Inferior parietal cortex (tissue), 1 donor: Measurements from ENCODE around the gene ACACA.
A peak's percentile ranks its signal among the peaks of the same experiment; 100 is the strongest.

ENCODE experiments used
- DNase-seq: peaks from one replicate; pipeline ENCODE4 v3.0.0-alpha.2; 2016; ENCODE audit errors: extremely low spot score

Gene ACACA

GRCh38 chr17:37292429-37293139, 114.1 kb downstream of the ACACA start:
- no peak for DNase-seq

- DNase-seq: no peak
Measured at GRCh38 chr17:37291351-37291750, 115.3 kb downstream of the ACACA start.

- DNase-seq: no peak
Measured at GRCh38 chr17:37286430-37286829, 120.2 kb downstream of the ACACA start.

GRCh38 chr17:37284191-37284590, 122.4 kb downstream of the ACACA start:
- no peak for DNase-seq

GRCh38 chr17:37283414-37283961, 123.1 kb downstream of the ACACA start:
- no peak for DNase-seq

- DNase-seq: no peak
Measured at GRCh38 chr17:37280841-37281240, 125.8 kb downstream of the ACACA start.

GRCh38 chr17:37278247-37278894, 128.3 kb downstream of the ACACA start:
- DNase-seq: no peak

- DNase-seq: no peak
Measured at GRCh38 chr17:37276475-37276874, 130.2 kb downstream of the ACACA start.

- no peak for DNase-seq
Measured at GRCh38 chr17:37274461-37274860, 132.2 kb downstream of the ACACA start.

- no peak for DNase-seq
Measured at GRCh38 chr17:37273409-37274051, 133.1 kb downstream of the ACACA start.

- no peak for DNase-seq
Measured at GRCh38 chr17:37265446-37266173, 141.0 kb downstream of the ACACA start.

GRCh38 chr17:37261286-37261685, 145.3 kb downstream of the ACACA start:
- no peak for DNase-seq

GRCh38 chr17:37259030-37259735, 147.5 kb downstream of the ACACA start:
- DNase-seq: no peak

GRCh38 chr17:37256627-37257026, 150.0 kb downstream of the ACACA start:
- no peak for DNase-seq

GRCh38 chr17:37255432-37255831, 151.2 kb downstream of the ACACA start:
- DNase-seq: no peak

- DNase-seq: no peak
Measured at GRCh38 chr17:37247825-37248224, 158.8 kb downstream of the ACACA start.

GRCh38 chr17:37246085-37246484, 160.6 kb downstream of the ACACA start:
- no peak for DNase-seq

GRCh38 chr17:37240381-37240780, 166.3 kb downstream of the ACACA start:
- DNase-seq: no peak

GRCh38 chr17:37239690-37240334, 166.8 kb downstream of the ACACA start:
- peak; percentile 53 for DNase-seq

GRCh38 chr17:37234106-37234505, 172.5 kb downstream of the ACACA start:
- no peak for DNase-seq

GRCh38 chr17:37233036-37233435, 173.6 kb downstream of the ACACA start:
- no peak for DNase-seq
